ENCODE results near the gene MLPH. TPM values are rescaled to one million over a fixed set of nuclear protein-coding genes. Genes with fewer than 3 reads are reported as not detected.

MLPH gene
- total and polyA plus RNA-seq, 2 of the 13 experiments (the other 11 are each of a cell fraction or from before 2014, with no cell fraction given): 0.12 TPM; not detected in 1

DNA sequence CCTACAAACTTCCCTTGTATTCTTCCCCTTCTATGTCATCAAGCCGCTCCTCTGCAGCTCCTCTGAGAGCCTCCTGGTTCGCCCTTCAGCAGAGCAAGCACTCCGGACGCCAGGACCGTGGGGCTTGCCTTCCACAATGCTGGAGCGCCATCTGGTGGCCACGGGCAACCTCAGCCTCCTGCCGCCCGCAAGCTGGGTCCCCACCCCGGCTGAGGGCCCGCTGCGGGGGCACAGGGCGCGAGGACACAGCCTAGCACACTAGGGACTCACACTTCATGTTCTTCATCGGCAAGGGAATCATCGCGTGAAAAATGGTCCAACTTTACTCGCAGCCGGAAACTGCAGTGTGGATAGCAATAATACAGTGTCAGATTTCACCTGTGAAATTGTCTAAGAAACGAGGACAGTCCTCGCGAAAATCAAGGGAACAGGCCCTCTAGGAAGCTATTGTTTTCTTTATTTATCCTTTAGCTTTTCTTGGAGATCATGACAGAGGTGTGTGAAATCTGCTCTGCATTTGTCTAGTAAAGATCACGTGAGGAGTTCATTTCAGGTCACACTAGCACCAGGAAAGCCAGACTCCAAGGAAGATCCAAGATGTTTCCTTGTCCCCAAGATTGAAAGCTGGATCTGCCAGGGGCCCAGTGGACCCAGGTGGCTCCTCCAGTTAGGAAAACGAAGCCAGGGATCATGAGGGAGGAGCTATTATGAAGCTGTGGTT lies 85.1 kb downstream of the MLPH start (continued):
- TF ChIP-seq, protein P1, sequence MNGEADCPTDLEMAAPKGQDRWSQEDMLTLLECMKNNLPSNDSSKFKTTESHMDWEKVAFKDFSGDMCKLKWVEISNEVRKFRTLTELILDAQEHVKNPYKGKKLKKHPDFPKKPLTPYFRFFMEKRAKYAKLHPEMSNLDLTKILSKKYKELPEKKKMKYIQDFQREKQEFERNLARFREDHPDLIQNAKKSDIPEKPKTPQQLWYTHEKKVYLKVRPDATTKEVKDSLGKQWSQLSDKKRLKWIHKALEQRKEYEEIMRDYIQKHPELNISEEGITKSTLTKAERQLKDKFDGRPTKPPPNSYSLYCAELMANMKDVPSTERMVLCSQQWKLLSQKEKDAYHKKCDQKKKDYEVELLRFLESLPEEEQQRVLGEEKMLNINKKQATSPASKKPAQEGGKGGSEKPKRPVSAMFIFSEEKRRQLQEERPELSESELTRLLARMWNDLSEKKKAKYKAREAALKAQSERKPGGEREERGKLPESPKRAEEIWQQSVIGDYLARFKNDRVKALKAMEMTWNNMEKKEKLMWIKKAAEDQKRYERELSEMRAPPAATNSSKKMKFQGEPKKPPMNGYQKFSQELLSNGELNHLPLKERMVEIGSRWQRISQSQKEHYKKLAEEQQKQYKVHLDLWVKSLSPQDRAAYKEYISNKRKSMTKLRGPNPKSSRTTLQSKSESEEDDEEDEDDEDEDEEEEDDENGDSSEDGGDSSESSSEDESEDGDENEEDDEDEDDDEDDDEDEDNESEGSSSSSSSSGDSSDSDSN (CRISPR knock-in tag; IDR thresholded peaks at IDR 0.05): peak; percentile 75
- TF ChIP-seq ZNF280D (CRISPR knock-in tag; IDR thresholded peaks at IDR 0.05): no peak
- peak; percentile 42; the same call in 1 of the 2 replicates for TF ChIP-seq ZNF333 (CRISPR knock-in tag; IDR thresholded peaks at IDR 0.05; ENCODE audit: borderline replicate concordance)
- no peak for TF ChIP-seq HBP1 (CRISPR knock-in tag; IDR thresholded peaks at IDR 0.05; ENCODE audit: low read depth)
- no peak for TF ChIP-seq TP53 (CRISPR knock-in tag; conservative IDR thresholded peaks at IDR 0.05)
- peak; percentile 42 for TF ChIP-seq FOXA3 (CRISPR knock-in tag; IDR thresholded peaks at IDR 0.05)
- no peak for TF ChIP-seq SRY (CRISPR knock-in tag; IDR thresholded peaks at IDR 0.05)
- no peak for TF ChIP-seq HNRNPK (IDR thresholded peaks at IDR 0.05; ENCODE audit: low read depth, low read length, poor library complexity, severe bottlenecking)
- TF ChIP-seq KLF15 (CRISPR knock-in tag; IDR thresholded peaks at IDR 0.05; ENCODE audit: borderline replicate concordance): no peak
- 0 out of 2 replicates have a peak, but pooled peaks have one; percentile 49 for TF ChIP-seq ZC3H4 (CRISPR knock-in tag; IDR thresholded peaks at IDR 0.05; ENCODE audit: borderline replicate concordance)
- TF ChIP-seq TMF1 (CRISPR knock-in tag; IDR thresholded peaks at IDR 0.05; ENCODE audit: low read depth): no peak; the same call in 1 of the 2 replicates
- TF ChIP-seq GATA4 (IDR thresholded peaks at IDR 0.05; ENCODE audit: borderline replicate concordance, low read depth): no peak
- no peak for TF ChIP-seq MBD4 (IDR thresholded peaks at IDR 0.05; ENCODE audit: borderline replicate concordance, low read length)
- TF ChIP-seq CBX2 (IDR thresholded peaks at IDR 0.05; ENCODE audit: low read depth, low read length): no peak
- TF ChIP-seq CBX2 (CRISPR knock-in tag; IDR thresholded peaks at IDR 0.05; ENCODE audit: low read depth): no peak
- no peak; the same call in 1 of the 2 replicates for TF ChIP-seq YEATS4 (CRISPR knock-in tag; IDR thresholded peaks at IDR 0.05; ENCODE audit: borderline replicate concordance)
- no peak for TF ChIP-seq MXI1 (IDR thresholded peaks at IDR 0.05; ENCODE audit: borderline replicate concordance, low read depth, low read length)
- peak; percentile 55; the same call in 1 of the 2 replicates for TF ChIP-seq MIER3 (CRISPR knock-in tag; IDR thresholded peaks at IDR 0.05; ENCODE audit: borderline replicate concordance)
- 0 out of 2 replicates have a peak, but pooled peaks have one; percentile 56 for TF ChIP-seq ZNF451 (CRISPR knock-in tag; IDR thresholded peaks at IDR 0.05)
- TF ChIP-seq, protein P2, sequence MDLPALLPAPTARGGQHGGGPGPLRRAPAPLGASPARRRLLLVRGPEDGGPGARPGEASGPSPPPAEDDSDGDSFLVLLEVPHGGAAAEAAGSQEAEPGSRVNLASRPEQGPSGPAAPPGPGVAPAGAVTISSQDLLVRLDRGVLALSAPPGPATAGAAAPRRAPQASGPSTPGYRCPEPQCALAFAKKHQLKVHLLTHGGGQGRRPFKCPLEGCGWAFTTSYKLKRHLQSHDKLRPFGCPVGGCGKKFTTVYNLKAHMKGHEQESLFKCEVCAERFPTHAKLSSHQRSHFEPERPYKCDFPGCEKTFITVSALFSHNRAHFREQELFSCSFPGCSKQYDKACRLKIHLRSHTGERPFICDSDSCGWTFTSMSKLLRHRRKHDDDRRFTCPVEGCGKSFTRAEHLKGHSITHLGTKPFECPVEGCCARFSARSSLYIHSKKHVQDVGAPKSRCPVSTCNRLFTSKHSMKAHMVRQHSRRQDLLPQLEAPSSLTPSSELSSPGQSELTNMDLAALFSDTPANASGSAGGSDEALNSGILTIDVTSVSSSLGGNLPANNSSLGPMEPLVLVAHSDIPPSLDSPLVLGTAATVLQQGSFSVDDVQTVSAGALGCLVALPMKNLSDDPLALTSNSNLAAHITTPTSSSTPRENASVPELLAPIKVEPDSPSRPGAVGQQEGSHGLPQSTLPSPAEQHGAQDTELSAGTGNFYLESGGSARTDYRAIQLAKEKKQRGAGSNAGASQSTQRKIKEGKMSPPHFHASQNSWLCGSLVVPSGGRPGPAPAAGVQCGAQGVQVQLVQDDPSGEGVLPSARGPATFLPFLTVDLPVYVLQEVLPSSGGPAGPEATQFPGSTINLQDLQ (CRISPR knock-in tag; IDR thresholded peaks at IDR 0.05): no peak
